NCI-H2029 treated with DMSO at 0.1 percent for 48 hours (cell line): Measurements from ENCODE around the gene ANO1.
"Not testable (repeated sequence)": the region's sequence is repeated elsewhere in the genome, so short reads cannot be mapped to it uniquely, and the experiment has no call there.

Experiments used
- DNase-seq: peaks from one replicate; lab custom pipeline; 2025; lab: John Stamatoyannopoulos, UW

ANO1 gene

DNA sequence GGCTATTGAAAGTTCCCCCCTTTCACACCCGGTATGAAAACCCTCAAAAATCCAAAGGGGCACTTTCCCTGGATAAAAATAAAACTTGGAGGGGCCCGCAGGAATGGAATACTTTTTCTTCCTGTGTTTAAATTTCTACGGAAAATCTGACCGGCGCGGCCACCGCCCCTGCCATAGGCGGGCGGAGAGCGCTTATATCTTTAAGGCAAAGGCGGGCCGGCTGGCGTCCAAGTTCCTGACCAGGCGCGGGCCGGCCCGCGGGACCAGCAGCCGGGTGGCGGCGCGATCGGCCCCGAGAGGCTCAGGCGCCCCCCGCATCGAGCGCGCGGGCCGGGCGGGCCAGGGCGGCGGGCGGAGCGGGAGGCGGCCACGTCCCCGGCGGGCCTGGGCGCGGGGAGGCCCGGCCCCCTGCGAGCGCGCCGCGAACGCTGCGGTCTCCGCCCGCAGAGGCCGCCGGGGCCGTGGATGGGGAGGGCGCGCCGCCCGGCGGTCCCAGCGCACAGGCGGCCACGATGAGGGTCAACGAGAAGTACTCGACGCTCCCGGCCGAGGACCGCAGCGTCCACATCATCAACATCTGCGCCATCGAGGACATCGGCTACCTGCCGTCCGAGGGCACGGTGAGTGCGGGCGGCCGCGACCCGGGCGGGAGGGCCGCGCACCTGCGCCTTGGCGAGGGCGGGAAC, at the start of gene ANO1:
ANO1 (plus strand) TSS at position 223 of the 686 bp plus-strand sequence; CDS start at position 513, 290 bp downstream.
- no peak for DNase-seq

GRCh38 chr11:70029115-70029860, 48.8 kb upstream of the ANO1 start:
- DNase-seq = no peak

DNA sequence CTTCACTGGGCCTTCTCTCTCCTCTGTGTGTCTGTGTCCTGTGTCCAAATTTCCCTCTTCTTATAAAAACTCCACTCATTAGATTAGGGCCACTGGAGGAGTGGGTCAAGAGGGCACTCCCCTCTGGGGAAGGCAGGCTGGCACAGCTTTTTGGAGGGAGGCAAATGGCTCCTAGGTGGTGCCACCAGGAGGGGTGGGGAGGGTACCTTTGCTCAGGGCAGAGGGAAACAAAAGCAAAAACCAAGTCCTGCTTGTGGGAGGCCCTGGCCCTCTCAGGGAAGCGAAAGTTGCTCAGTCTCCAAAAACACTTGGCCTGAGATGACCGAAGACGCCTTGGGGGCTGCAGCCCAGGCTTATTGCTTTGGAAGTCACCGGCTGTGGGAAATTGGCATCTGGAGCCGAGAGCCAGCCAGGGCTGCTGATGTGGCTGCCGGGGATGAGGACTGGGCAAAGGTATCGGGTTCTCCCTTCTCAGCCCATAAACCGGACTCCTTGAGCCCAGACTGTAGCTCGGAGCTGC, 48.2 kb upstream of the ANO1 start:
- no peak for DNase-seq

DNA sequence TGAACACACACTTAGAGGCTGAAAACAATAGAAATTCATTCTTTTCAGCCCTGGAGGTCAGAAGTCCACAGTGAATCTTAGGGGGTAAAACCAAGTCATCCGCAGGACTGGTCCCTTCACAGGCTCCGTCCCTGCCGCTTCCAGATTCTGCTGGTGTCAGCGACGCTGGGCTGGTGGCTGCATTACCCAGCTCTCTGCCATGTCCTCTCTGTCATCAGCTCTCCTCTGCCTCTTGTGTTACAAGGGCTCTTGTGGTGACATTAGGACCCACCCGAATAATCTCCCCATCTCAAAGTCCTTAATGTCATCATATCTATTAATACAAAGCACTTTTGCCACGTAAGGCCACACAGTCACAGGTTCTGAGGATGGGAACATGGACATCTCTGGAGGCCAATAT, 47.7 kb upstream of the ANO1 start:
- no peak for DNase-seq

DNA sequence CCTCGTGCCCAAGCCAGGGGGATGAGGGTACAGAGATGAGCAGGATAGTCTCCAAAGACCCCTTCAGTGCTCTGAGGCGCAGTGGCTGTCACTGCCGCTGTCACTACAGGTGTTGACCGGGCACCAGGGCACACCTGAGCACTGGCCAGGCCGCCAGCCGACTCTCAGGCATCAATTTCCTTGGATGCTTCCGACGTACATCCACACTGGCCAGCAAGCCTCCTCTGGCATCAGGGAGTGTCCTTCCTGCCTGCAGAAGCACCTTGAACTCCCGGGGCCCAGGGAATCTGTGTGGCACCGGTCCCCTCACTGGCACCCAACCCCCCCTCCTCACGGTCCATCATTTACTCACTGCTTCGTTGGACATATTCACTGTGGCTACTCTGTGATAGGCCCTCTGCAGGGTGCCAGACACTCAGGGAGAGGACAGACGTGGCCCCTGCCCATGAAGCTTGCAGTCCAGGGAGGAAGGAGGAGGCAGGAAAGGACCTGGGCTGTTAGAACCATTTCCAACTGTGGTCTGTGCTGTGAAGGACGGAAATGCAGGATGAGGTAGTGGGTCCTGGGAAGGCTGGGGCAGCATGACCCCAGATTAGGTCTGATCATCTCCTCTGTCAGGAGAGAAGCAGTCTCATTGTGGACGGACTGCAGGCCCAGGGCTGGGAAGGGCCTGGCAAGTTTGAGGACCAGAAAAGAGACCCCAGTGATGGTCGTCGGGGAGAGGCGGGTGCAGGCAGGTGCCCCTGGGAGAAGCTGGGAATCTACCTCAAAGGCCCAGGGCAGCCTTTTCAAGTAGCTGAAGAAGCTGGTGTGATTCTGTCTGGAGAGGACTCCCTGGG, 46.3 kb upstream of the ANO1 start:
- DNase-seq = no peak

GRCh38 chr11:70032470-70032795, 45.7 kb upstream of the ANO1 start:
- no peak for DNase-seq

GRCh38 chr11:70032943-70033710, 45.0 kb upstream of the ANO1 start:
- DNase-seq = no peak

DNA sequence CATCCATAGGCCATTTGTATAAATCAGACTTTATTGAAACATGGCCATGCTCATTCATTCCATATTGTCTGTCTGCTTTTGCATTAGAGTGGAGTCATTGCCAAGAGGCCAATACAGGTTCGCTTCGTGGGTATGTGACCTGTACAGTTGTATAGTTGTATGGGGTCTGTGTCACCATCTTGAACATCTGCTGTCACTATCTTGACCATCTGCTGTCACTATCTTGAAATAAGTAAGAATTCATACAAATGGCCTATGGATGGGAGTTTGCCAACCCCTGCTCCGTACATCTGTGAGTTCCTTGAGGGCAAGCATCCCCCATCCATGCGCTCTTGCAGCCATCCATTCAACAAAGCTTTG, 44.4 kb upstream of the ANO1 start:
- DNase-seq = no peak

DNA sequence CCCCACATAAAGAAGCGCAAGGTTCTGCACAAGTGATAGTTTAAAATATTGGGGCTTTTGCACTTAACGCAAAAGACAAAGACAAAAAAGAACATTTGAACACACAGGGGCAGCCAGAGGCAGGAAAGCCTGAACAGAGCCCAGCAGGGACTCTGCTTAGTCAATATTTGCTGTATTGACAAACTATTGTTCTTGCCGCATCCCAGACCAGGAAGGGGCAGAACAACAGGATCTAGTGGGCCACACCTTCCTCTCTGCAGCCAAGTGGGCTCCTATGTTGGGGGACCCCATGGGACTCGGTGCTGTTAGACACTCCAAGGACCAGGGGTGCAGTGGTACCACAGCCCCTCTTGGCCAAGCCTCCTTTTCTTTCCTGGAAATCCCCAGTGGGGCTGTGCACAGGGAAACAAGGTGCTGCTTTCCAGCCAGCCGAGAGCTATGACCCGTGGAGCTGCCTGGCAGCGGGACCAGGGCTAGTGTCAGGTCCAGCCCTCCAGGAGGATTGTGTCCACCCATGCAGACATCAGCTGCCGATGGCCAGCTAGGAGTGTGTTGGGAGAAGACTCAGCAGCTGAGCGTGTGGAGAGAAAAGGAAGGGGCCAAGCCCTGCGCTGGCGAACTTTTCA, 43.3 kb upstream of the ANO1 start:
- DNase-seq = no peak

DNA sequence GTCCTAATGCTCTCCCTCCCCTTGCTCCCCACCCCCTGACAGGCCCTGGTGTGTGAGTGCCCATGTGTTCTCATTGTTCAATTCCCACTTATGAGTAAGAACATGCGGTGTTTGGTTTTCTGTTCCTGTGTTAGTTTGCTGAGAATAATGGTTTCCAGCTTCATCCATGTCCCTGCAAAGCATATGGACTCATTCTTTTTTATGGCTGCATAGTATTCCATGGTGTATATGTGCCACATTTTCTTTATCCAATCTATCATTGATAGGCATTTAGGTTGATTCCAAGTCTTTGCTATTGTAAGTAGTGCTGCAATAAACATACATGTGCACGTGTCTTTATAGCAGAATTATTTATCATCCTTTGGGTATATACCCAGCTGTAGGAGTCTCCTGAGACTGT, 42.5 kb upstream of the ANO1 start:
- not testable (repeated sequence) for DNase-seq

DNA sequence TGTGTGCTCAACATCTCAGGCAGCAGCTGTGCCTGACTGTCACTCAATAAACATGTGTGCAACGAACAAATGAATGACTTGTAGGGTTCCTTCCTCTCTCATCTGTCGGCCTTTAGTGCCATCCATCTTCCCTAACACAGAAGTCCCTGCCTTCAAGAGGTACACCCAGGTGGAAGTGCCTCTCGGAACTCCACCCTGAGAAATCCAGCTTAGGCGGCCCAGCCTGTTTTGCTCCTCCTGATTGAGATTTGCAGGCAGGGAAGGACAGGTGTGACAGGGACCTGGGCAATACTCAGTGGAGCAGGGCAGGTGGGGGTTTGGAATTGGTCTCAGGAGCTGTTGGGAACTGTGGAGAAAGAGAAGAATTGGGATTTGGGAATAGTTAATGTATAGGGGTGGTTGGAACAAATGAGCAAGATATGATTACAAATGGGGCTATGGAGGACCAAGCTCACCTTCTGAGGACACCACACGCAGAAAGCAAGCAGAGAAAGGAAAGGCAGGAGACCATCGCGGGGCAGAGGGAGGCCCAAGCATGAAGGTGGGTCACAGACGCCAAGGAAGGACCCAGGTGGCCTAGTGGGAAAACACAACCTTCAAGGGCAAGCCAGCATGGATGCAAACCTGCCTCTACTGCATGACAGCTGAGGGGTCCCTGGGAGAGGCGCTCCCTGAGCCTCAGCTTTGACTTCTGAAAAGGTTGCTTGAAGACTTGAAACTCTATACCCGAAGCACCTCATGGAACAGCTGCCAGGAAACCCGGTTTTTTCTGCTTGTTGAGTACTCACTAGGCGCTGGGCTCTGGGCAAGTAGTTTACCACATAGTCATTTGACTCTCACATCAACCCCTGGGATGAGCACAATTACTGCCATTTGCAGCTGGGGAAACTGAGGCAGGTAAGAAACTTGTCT, 40.9 kb upstream of the ANO1 start:
- no peak for DNase-seq

DNA sequence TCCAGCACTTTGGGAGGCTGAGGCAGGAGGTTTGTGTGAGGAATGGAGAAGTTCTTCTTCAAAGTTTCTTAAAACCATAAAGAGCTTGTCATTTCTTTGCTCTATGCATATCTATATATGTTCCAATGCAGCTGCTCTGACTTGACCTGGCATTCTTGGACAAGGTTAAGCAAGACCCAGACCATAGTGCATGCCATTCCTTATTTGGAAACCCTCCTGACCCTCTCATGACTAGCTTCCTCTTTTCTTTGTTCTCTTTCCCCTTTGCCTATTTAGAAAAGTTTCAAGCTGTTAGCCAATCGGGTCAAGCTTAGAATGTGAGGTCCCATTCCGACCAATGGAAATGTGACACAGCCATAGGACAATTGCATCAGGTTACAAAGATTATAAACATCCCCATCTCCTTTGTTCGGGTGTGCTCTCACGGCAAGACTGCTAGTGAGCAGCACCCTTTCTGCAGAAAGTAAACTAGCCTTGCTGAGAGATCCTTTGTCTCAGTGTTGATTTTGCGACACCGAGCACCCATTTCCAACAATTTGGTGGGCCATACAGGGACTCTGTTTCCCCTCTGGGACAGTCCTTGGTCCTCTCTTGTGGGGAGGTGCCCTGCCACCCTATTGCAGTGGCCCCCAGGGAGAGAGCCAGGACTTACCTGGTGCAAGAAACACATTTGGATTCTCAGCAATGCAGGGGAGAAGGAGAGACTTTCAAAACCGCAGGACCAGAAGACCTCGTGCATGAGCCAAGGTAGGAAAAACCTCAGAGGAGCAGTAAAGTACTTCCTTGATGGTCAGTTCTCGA, 39.9 kb upstream of the ANO1 start:
- DNase-seq = no peak

DNA sequence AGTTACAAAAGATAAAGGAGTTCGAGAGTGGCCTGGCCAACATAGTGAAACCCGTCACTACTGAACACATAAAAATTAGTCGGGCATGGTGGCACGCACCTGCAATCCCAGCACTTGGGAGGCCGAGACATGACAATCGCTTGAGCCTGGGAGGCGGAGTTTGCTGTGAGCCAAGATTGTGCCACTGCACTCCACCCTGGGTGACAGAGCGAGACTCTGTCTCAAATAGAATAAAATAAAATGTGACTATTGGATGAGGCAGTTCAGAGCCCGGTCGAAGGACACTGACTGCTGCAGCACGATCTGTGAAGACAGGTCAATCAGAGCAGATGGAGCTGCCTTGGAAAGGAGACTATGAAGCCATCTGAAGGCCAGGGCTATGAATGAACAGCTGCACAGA, 37.7 kb upstream of the ANO1 start:
- DNase-seq = no peak

DNA sequence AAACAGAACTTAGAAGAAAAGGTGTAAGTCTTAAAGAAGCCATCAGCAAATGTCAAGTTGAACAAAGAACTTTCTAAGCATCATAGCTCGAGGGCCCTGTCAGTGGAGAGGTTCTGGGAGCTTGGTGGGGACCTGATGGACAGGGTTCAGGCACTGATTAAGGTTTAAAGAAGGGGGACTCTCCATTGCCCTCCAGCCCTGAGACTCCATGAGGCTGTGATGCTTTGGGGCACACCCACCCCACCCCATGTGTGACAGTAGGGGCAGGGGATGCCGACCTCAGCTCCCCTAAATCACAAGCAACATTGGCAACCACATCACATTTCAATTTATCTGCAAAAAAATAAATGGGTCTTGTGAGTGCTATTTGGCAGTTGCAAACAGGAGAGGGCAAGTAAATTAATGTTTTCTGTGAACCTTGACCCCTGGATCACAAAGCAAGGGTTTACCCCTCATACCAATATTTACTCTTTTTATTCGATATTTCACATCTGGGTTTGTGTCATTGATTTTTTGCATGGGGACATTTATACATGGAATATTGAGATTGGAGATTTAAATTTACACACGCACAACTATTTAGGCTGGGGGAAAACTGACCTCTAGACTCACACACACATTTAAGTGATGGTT, 37.1 kb upstream of the ANO1 start:
- no peak for DNase-seq

GRCh38 chr11:70043482-70043881, 34.6 kb upstream of the ANO1 start:
- DNase-seq = no peak

DNA sequence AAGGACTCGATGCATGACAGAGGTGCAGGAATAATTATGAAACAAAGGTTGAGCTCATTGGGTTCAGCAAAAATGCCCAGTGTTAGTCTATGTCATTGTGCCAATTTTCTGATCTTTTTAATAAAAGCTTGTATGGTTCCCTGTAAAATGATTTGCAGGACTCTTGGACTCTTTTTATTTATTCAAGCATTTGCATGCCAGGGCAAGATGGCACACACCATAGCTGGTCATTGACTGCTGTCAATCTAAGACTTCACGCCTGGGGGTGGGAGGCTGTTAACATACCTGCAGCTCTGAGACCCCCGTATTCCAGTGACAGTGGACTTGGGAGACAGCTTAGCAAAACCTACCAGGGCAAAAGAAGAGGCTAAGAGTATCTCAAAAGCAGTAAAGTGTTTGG, 32.0 kb upstream of the ANO1 start:
- DNase-seq = no peak

DNA sequence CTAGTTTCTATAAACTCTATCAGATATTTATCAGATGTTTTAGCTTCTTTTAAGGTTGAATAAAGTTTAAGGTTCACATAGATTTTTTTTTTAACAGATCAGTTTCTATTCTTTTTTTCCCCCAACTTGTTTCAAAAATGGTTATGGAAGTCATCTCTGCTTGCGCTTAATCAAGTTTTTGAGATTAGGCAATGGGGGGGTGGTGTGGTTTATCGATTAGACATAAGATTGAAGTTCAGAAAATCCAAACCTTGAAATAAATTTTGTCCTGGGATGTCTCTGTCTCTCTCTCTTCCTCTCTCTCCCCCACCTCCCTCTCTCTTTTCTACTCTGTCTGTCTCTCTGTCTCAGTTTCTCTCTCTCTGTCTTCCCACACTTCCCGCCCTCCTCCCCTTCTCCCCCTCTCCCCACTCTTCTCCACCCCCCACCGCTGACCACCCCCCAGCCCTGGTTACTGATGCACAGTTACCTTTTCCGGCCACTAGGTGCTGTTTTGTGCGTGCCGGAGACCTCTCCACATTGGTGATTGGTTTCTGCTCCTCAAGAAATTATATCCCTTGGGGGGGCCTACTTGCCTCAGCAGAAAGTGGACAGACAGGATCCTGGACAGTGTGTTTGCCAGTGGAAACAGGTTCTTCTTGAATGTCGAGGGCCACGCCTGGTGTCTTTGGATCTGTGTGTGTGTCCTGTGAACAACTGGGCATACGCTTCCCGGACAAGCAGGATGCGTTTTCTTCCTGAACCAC, 29.7 kb upstream of the ANO1 start:
- no peak for DNase-seq

- no peak for DNase-seq
Observed at GRCh38 chr11:70049045-70049444, 29.1 kb upstream of the ANO1 start.
